Activated CD4-positive, alpha-beta T cell treated with anti-CD3 and anti-CD28 coated beads, Interleukin-2, Interleukin-4, amounts not matched to agents 100 ng/mL and 50 ng/mL, durations not matched to agents 16 hours and 8 hours (primary cell): Measurements from ENCODE around the gene NODAL.
A peak's percentile ranks its signal among the peaks of the same experiment; 100 is the strongest.

Experiments used
- DNase-seq: peaks from one replicate; pipeline ENCODE4 v3.0.0-alpha.2; 2020; ENCODE audit warnings: low spot score

NODAL gene

GRCh38 chr10:70432561-70433263 lies 8.8 kb downstream of the NODAL start:
- no peak for DNase-seq

GRCh38 chr10:70432101-70432500 lies 9.4 kb downstream of the NODAL start:
- no peak for DNase-seq

- no peak for DNase-seq
Measured at GRCh38 chr10:70430493-70431445, 10.7 kb downstream of the NODAL start.

DNA sequence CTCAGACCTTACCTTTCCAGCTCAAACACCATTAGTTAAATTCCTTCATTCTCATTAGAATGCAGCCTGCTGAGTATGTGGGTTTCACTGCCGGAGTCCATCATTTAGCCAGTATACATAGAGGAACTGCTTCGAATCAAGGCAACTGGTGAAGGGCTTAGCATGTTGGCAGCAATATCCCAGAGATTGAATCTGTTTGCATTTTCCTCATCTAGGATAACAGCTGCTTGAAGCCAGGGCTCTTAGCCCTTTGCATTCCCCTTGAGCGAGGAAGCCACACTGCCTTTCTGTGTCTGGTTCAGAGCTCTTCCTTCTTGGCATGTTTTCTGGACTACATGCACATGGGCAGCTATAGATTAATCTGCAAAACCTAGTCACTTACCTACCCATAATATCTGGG lies 14.7 kb downstream of the NODAL start:
- DNase-seq: no peak

DNA sequence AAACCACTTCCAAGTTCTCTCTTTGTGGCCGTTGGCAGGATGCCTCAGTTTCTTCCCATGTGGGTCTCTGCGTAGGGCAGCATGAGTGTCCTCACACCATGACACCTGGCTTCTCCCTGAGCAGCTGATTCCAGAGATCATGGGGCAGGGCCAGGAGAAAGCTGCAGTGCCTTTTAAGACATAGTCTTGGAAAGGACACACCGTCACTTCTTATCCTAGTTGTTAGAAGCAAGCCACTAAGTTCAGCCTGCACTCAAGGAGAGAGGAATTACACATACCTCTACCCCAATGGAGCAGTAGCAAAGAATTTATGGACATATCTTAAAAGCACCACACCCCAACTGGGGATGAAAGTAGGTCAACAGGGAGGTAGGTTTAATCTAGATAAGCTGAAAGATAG lies 16.4 kb downstream of the NODAL start:
- no peak for DNase-seq

- no peak for DNase-seq
Measured at GRCh38 chr10:70424320-70424719, 17.2 kb downstream of the NODAL start.

- DNase-seq: no peak
Measured at GRCh38 chr10:70418713-70419112, 22.8 kb downstream of the NODAL start.

DNA sequence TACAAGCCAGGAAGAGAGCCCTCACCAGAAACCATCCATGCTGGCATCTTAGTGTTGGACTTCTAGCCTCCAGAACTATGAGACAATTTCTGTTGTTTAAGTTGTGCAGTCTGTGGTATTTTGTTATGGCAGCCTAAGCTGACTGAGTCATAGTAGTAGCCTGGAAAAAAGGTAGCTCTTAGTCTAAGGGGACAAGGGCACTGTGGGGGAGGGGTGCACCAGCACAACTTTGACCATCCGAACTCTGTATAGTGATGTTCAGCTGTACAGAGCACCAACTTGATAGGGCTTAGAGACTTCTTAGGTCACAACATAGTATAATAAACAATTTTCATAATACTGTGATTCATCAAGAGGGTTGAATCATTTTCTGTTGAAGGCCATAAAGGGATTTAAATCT lies 23.3 kb downstream of the NODAL start:
- DNase-seq: no peak

GRCh38 chr10:70417568-70417967 lies 23.9 kb downstream of the NODAL start:
- peak; percentile 35 for DNase-seq

DNA sequence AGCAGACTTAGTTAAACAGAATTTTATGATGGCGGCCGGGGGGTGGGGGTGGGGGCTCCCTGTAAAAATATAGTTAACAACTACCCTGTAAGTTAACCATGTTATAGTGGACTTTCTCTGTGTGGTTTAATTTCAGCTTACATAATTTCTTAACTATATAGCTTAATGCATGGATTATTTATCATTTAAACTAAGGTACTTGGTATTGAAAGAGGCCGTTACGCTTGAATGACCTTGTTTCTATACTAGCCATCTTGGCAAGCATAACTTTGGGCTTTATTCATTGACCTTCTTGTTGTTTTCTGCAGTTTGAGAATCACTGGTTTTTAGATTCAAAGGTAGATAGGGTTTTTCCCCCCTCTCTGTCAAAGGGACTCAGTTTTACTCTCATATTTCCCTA lies 29.1 kb downstream of the NODAL start:
- DNase-seq: no peak

GRCh38 chr10:70410608-70411007 lies 30.9 kb downstream of the NODAL start:
- no peak for DNase-seq

- DNase-seq: no peak
Measured at GRCh38 chr10:70409772-70410171, 31.7 kb downstream of the NODAL start.

DNA sequence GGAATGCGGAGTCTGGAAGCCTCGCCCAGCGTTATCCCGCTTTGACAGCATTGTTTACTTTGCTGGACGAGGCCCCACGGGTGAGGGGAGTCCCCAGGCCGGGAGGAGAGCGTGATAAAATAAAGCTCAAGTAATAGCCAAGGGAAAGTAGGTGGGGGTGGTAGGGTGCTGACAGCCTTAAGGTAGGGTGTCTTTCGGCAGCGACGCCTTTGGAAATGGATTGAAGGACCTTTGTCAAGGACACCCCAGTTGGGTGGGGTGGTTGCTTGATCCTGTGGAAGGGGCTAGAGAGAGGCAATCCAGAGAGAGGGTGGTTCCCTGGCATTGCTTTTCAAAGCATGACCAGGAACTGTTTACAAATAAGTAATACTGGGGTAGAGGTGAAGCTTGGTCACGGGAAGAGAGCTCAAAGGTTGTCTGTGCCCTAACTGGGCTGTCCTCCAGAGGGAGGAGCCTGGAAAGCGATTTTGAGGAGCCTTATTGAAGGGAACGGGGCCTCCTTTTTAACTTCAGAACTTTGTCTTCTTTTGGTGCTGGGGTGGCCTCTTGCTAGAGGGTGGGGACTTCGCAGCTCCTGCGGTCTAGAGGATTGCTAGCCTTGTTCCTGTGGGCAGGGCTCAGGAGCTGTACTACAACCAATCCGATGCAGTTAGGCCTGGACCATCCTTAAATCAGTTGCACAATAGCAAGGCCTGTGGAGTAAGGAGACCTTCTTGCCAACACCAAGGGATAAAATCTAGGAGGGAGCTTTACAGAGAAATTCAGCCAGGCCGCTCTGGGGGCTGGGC lies 36.2 kb downstream of the NODAL start:
- peak; percentile 57 for DNase-seq

GRCh38 chr10:70404787-70405036 lies 36.8 kb downstream of the NODAL start:
- DNase-seq: no peak

DNA sequence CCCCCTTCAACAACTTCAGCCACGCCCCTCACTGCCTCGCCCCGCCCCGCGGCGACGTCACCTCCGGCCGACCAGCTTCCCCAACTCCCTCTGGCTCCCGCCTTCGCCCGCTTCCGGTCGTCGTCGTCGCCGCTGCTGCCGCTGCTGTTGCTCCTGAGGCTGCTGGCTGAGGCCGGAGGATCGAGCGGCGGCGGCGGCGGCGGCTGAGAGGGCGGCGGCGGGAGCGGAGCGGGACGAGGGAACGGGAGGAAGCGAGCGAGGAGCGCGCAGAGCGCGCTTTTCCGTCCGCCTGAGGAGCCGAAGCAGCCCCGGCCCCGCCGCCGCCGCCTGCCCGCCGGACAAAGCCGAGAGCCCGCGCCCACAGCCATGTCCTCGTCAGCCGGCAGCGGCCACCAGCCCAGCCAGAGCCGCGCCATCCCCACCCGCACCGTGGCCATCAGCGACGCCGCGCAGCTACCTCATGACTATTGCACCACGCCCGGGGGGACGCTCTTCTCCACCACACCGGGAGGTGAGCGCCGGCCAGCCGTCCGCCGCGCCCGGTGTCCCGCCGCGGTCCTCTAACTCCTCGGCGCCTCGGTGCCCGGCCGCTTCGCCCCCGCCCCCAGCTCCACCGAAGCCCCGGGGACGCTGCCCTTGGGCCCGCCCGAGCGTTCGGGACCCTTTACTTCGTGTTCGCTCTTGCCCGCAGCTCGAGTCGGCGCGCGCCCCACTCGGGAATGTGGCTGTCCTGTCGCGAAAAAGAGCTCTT lies 37.3 kb downstream of the NODAL start, which contains the start of gene EIF4EBP2:
Gene EIF4EBP2 (plus strand): TSS at position 110 of the 751 bp plus-strand sequence. CDS start 257 bp downstream, at position 367.
- peak; percentile 98 for DNase-seq

DNA sequence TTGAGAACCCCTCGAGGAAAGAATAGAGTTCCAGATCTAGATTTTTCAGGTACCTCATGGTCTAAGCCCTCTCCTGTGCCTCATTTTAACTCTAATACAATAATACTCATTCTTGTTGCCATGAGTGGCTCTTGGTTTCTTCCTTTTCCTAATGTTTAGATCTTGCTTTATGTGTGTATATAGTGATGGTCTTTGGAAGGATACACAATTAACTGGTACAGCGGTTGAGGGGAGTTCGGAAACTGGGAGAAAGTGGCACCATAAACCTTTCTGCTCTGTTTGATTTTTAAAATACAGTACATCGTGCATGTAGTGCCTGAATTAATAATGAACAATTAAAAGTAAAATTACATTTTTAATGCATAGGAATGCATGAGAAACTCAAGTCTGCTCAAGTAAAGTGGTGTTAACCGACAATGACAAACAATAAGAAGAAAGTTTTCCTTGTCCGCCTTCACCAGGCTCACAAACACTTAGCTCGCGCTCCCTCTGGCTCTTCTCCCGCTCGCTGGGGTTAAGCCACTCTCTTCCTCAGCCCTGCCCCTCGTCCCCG lies 37.9 kb downstream of the NODAL start:
- DNase-seq: no peak

- DNase-seq: no peak
Measured at GRCh38 chr10:70399177-70399576, 42.3 kb downstream of the NODAL start.

GRCh38 chr10:70396140-70396539 lies 45.3 kb downstream of the NODAL start:
- no peak for DNase-seq

GRCh38 chr10:70391654-70392053 lies 49.8 kb downstream of the NODAL start:
- no peak for DNase-seq
